Ishikawa (cell line): Measurements from ENCODE around the gene NARF.

Experiments
- CEBPB ChIP-seq: IDR thresholded peaks from 2 replicates; pipeline ENCODE4 v1.6.1; 2012
- CREB1 ChIP-seq: IDR thresholded peaks from 2 replicates; pipeline ENCODE4 v1.6.1; 2012; ENCODE audit warnings: low read depth
- EGR1 ChIP-seq: IDR thresholded peaks from 2 replicates; pipeline ENCODE4 v1.6.1; 2012
- EP300 ChIP-seq: IDR thresholded peaks from 2 replicates; pipeline ENCODE4 v1.6.1; 2012; ENCODE audit warnings: borderline replicate concordance
- FOXM1 ChIP-seq: IDR thresholded peaks from 2 replicates; pipeline ENCODE4 v1.6.1; 2012; ENCODE audit warnings: low read depth, borderline replicate concordance
- MAX ChIP-seq: IDR thresholded peaks from 2 replicates; pipeline ENCODE4 v1.6.1; 2012
- NFIC ChIP-seq: IDR thresholded peaks from 2 replicates; pipeline ENCODE4 v1.6.1; 2012
- RAD21 ChIP-seq: IDR thresholded peaks from 2 replicates; pipeline ENCODE4 v1.6.1; 2012; ENCODE audit warnings: low read depth
- REST ChIP-seq: IDR thresholded peaks from 2 replicates; pipeline ENCODE4 v1.6.1; 2012; ENCODE audit warnings: low read depth, mild to moderate bottlenecking
- TAF1 ChIP-seq: IDR thresholded peaks from 2 replicates; pipeline ENCODE4 v1.6.1; 2012; ENCODE audit warnings: low read depth, mild to moderate bottlenecking
- TCF12 ChIP-seq: IDR thresholded peaks from 2 replicates; pipeline ENCODE4 v1.6.1; 2012; ENCODE audit warnings: low read depth
- TEAD4 ChIP-seq: IDR thresholded peaks from 2 replicates; pipeline ENCODE4 v1.6.1; 2012
- USF1 ChIP-seq: IDR thresholded peaks from 2 replicates; pipeline ENCODE4 v1.6.1; 2012
- YY1 ChIP-seq: IDR thresholded peaks from 2 replicates; pipeline ENCODE4 v1.6.1; 2012; ENCODE audit warnings: low read depth
- ZBTB7A ChIP-seq: IDR thresholded peaks from 2 replicates; pipeline ENCODE4 v1.6.1; 2012; ENCODE audit warnings: low read depth

The NARF gene

GRCh38 chr17:82412535-82413520 lies 45.7 kb upstream of the NARF start:
- TF ChIP-seq REST (no peak), FOXM1 (no peak), NFIC (no peak), TEAD4 (no peak), USF1 (no peak), TAF1 (no peak), CREB1 (no peak), TCF12 (no peak), EP300 (no peak), CEBPB (no peak), RAD21 (no peak), YY1 (no peak), MAX (no peak), EGR1 (no peak), ZBTB7A (no peak)

GRCh38 chr17:82414548-82415281 lies 43.8 kb upstream of the NARF start:
- TF ChIP-seq REST = peak; percentile 100
- peak; percentile 55 for TF ChIP-seq NFIC
- no peak for TF ChIP-seq YY1
- TF ChIP-seq EP300 = peak; percentile 54; the same call in 1 of the 2 replicates
- peak; percentile 88 for TF ChIP-seq TCF12
- TF ChIP-seq TEAD4 = peak; percentile 56
- TF ChIP-seq CEBPB = peak; percentile 23; the same call in 1 of the 2 replicates
- TF ChIP-seq RAD21 = peak; percentile 57
- TF ChIP-seq USF1 = no peak
- TF ChIP-seq ZBTB7A = peak; percentile 46; the same call in 1 of the 2 replicates
- peak; percentile 91 for TF ChIP-seq MAX
- TF ChIP-seq CREB1 = no peak

- TF ChIP-seq TAF1 = no peak
- TF ChIP-seq USF1 = no peak
- no peak for TF ChIP-seq CREB1
- no peak for TF ChIP-seq ZBTB7A
- no peak for TF ChIP-seq FOXM1
- TF ChIP-seq TEAD4 = no peak
- TF ChIP-seq EP300 = no peak
- TF ChIP-seq TCF12 = no peak
Observed at GRCh38 chr17:82415336-82415735, 43.2 kb upstream of the NARF start.

GRCh38 chr17:82415786-82416185 lies 42.8 kb upstream of the NARF start:
- TF ChIP-seq TAF1 (no peak), CEBPB (no peak), CREB1 (no peak), ZBTB7A (no peak), REST (no peak), TEAD4 (no peak), USF1 (no peak), MAX (no peak), FOXM1 (no peak)
